Activated T-helper 9 cell treated with anti-CD3 and anti-CD28 coated beads, Interleukin-2, amount 50 U/mL, for 16 hours (primary cell): ENCODE results near the gene ALDH16A1.
A peak's percentile ranks its signal among the peaks of the same experiment; 100 is the strongest.

ENCODE experiments used
- DNase-seq: peaks from one replicate; pipeline ENCODE4 v3.0.0-alpha.2; 2020; ENCODE audit warnings: low read depth

The ALDH16A1 gene

DNA sequence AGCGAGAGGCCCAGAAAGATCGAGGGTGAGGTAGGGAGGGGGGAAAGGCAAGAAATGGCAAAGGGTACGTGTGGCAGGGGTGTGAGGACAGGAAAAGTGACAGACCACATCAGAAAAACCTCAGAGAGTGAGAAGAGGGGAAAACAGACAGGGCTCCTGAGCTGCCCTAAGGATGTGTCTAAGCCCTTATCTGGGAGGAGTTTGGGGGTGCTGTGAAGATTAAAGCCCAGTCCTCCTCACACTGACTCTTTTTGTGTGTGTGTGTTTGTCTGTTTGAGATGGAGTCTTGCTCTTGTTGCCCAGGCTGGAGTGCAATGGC is 29.1 kb upstream of the ALDH16A1 start:
- DNase-seq, result no peak

DNA sequence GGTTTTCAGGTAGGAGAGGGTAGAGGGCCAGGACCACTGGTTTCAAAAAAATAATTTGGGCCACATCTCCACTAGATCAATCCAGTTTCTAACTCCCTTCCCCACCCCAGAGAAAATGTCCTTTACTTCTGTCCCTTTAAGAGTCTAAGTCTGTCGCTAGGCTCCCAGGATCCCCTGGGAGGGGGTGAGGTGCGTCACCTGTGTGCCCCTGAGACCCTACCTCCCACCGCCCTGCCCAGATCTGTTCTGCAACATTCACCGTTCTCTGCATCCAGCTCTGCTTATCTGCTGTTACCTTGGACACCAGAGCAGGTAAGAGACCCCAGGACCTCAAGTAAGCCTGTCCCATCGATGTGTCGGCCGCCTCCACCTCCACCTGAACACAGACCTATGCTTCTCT is 27.8 kb upstream of the ALDH16A1 start, which contains the start of gene GFY:
Gene GFY, plus strand, starts transcription at position 211 of the 400 bp plus-strand sequence. CDS start 1,043 bp downstream, outside the sequence.
- no peak for DNase-seq

GRCh38 chr19:49425922-49426592 is 27.0 kb upstream of the ALDH16A1 start:
- DNase-seq, result no peak

- DNase-seq, result no peak
Observed at GRCh38 chr19:49427339-49427738, 25.7 kb upstream of the ALDH16A1 start.

GRCh38 chr19:49427855-49428546 is 25.0 kb upstream of the ALDH16A1 start:
- DNase-seq, result no peak

GRCh38 chr19:49428547-49429451 is 24.2 kb upstream of the ALDH16A1 start:
- DNase-seq, result no peak

DNA sequence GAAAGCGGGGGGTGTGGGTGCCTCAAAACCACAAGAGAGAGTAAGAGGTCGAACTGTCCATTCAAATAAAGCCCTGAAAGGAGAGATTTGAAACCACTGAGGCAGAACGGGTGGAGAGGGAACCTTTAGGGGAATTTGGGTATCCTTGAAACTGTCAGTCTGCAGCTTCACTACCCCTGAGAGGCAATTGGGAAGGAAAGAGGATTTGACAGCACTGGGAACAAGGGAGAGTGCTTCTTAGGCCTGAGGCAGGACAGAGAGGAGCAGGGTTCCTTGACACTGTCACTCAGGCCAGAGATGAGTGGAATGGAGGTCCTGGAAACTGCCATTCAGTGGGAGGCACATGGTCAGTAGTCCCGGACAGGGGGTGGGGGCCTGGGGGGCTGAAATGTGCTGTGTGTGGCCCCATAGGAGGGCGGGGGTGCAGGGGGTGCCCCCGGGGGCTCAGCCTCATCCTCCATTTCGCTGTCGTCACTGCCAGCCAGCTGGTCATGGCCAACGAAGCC is 22.8 kb upstream of the ALDH16A1 start:
- DNase-seq, result no peak

DNA sequence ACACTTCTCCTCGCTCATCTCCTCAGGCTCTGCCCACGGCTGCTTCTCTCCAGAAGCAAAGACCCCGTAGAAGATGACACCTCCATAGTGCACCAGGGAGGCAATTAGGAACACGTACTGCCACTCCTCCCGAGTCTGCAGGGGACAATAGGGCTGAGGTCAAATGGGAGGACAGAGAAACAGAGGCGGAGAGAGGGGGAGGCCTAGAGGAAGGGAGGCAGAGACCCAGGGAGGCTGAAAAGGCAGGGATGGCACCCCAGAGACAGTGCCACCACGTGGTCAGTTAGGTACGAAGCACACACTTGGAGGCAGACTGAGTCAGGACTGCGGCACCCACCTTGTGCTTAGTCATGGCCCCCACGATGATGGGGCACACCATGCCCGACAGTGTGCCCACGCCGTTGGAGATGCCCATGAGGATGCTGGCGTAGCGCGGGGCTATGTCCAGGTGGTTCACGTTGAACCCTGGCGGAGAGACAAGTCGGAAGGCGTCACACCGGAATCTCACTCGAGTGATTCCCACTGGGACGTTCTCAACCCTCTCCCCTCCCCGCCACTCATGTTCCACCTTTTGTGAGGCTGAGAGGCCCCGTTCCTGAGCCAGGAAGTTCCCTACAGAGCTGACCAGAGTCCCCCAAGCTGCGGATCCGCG is 22.2 kb upstream of the ALDH16A1 start:
- no peak for DNase-seq

DNA sequence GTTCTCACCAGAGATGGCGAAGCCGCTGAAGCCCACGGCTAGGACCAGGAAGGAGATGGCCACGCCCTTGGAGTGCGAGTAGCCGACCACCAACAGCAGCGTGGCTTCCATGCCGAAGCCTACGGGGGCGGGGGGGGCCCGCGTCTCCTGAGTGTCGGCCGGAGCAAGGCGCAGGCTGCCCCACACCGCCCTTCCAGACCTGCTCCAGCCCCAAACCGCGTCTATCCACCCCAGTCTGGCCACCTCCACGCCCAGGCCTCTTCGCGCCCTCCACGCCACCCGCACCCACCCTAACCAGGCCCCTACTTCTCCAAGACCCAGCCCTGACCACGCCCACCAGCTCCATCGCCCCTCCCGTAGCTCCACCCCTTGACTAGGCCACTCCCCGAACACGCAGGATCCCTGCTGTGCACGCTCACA is 21.7 kb upstream of the ALDH16A1 start:
- no peak for DNase-seq

DNA sequence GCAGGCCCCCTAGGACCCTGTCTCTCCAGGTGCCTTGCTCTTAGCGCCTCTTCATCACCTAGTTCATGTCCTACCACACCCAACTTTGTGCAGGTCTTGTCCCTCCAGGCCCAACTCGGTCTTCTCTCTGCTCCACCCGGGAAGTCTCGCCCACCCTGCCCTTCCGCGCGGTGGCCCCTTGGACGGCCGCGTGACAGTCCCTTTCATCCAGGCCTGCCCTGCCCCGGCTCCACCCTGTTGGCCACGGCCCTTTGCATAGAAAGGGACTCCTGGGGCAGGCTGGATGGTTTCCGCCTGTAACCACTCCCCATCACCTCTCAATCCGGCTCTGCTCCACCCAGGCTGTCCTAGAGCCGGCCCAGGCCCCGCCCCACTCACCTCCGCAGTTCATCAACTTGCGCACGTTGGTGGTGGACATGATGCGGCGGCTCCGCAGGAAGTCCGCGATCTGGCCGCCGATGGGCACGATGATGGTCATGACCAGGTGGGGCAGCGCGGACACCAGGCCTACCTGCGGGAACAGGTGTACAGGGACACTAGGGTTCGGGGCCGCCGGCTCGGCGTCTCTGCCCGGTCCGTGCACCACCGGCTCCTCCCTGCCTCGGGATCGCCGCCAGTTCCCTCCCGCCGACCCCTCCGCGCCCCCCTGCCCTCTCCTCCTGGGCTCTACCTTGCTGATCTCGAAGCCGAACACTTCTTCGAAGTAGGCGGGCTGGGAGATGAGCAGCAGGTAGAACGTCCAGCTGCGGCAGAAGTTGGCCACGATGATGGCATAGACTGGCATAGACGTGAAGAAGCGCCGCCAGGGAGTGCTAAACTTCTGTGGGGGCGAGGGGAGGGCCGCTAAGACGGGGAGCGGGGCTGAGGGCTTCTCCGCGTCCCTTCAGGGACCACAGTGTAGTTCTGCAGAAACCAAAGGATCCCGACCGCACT is 20.6 kb upstream of the ALDH16A1 start:
- DNase-seq, result no peak

DNA sequence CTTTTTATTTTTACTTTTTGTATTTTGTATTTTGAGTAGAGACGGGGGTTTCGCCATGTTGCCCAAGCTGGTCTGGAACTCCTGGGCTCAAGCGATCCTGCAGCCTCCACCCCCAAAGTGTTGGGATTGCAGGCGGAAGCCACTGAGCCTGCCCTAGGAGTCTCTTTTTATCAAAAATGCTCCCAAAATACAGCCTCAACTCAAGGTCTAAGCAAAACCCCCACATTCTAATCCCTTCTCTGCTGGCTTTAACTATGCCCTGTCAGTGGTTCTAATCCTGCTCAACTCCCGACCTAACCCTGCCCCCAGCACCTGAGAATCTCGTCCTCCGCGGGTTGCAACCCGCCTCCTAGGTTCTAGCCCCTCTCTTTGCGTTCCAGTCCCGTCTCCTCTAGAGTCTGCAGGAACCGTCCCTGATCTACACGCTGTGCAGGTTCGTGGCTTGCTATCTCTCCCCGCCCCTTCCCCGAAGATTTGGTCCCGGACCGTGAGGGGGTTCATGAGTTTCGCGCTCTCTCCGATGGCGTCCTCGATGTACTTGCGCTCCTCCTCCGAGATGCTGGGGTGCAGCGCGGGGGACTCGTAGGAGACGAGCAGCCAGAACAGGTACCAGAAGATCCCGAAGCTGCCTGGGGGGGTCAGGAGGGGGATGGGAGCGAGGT is 19.7 kb upstream of the ALDH16A1 start:
- no peak for DNase-seq

- DNase-seq, result no peak
Observed at GRCh38 chr19:49434907-49435583, 18.0 kb upstream of the ALDH16A1 start.

DNA sequence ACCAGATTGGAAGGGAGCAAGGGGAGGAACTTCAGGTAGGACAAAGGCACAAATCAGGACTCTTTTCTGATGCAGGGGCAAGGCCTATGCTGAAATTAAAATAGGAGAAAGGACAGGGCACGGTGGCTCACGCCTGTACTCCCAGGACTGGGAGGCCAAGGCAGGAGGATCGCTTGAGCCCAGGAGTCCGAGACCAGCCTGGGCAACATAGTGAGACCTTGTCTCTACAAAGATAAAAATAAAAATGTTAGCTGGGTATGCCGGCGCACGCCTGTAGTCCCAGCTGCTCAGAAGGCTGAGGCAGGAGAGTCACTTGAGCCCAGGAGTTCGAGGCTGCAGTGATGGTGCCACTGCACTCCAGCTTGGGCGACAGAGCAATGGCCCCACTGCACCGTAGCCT is 17.4 kb upstream of the ALDH16A1 start:
- DNase-seq, result no peak

GRCh38 chr19:49436381-49437017 is 16.5 kb upstream of the ALDH16A1 start:
- DNase-seq, result peak; percentile 37

DNA sequence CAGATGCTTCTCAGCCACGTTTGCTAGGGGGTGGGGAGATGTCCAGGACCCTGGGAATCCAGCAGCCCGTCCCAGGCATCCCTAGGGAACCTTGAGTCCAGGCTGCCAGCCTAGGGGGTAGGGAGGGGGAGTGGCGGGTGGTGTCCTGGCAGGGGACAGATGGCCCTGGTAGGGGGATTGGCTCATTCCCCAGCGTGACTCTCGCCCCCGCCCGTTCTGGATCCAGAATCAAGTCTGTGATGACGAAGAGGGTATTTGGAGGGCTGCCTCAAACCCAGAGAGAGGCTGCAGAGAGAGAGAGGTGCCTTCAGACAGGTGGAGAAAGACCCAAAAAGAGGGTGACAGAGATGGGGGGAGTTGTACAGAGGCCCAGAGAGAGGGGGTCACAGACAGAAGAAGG is 15.8 kb upstream of the ALDH16A1 start:
- no peak for DNase-seq

- no peak for DNase-seq
Observed at GRCh38 chr19:49438261-49438660, 14.8 kb upstream of the ALDH16A1 start.

DNA sequence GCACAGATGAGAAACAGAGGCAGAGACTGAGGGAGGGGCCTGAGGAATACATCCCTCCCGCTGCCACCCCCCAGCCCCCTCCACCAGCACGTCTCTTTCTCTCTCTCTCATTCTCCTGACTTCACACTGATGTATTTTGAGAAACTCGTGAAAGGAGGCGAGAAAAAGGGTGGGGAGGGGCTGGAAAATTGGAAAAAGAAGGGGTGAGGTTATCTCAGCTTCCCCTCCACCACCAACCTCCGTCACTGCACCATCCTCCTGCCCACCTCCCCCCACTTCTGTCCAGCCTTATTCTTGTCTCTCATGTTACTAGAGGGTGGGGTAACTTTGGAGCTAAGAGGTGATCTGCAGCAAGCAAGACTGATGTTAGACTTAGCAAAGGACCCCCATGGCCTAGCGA is 13.2 kb upstream of the ALDH16A1 start:
- no peak for DNase-seq

- no peak for DNase-seq
Observed at GRCh38 chr19:49440439-49441209, 12.4 kb upstream of the ALDH16A1 start.
